ENCODE data around the gene CACNA1A.
"Not testable (repeated sequence)": the region's sequence is repeated elsewhere in the genome, so short reads cannot be mapped to it uniquely, and the experiment has no call there.

DNA sequence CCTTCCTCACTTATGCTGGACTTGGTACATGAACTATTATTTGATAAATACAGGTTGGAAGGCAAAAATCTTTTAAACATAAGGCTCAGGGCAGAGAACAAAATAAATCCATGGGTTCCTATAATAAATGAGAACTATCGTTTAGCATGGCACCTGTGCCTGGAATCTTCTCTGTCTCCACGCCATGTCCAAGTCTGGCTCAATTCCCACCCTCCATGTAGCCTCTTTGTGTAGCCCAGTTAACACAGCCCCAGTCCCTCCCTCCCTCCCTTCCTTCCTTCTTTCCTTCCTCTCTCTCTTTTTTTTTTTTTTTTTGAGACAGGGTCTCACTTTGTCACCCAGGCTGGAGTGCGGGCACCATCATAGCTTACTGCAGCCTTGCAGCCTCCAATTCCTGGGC lies 144.6 kb downstream of the CACNA1A start:
- not testable (repeated sequence) for TF ChIP-seq EZH2phosphoT487 (IDR thresholded peaks at IDR 0.05; ENCODE audit: insufficient read depth, low read depth); EZH2 (IDR thresholded peaks at IDR 0.05; ENCODE audit: insufficient read depth, poor library complexity, severe bottlenecking)

Measured in GM23248 (cell line).